SK-N-SH (cell line): ENCODE measurements around the gene DCANP1. TPM values are rescaled to one million over a fixed set of nuclear protein-coding genes. Genes with fewer than 3 reads are reported as not detected.
A peak's percentile ranks its signal among the peaks of the same experiment; 100 is the strongest.

Experiments used
- CTCF ChIA-PET: fragments of 300-600, 350-600 bp; formaldehyde crosslinking; extraction: SDS; loops from one replicate; lab custom pipeline; 2021; lab: Yijun Ruan, JAX
- POLR2A ChIA-PET: fragments of 350-600 bp; sonication (Branson Sonifier 250); formaldehyde crosslinking; extraction: SDS; loops from one replicate; lab custom pipeline; 2020; ENCODE audit warnings: antibody characterized with exemption, inconsistent platforms; lab: Yijun Ruan, JAX
- DNase-seq: peaks from one replicate; pipeline ENCODE4 v3.0.0; 2012
- H2AFZ ChIP-seq: fragments of 200-600 bp; sonication (generic); 2 replicates; pipeline ENCODE4 v1.8.1; 2016; ENCODE audit warnings: antibody characterized with exemption, mild to moderate bottlenecking, low read depth
- H3F3A ChIP-seq: fragments of 200-600 bp; sonication (generic); replicated peaks from 2 replicates; pipeline ENCODE3; 2016; ENCODE audit warnings: antibody characterized with exemption, mild to moderate bottlenecking; ENCODE audit not compliant: insufficient read depth
- H3K27ac ChIP-seq, 2 experiments: fragments of 200-500 bp in 1 of 2; fragments of 200-600 bp in 1 of 2; sonication (Bioruptor generic) in 1 of 2; sonication (generic), shearing (Covaris generic) in 1 of 2; 2 replicates each; pipeline versions ENCODE4 v1.5.1 to v1.6.1; 2014 to 2016; ENCODE audit warnings: low read depth in 2 of 2, inconsistent platforms in 1 of 2, low read length in 1 of 2, mild to moderate bottlenecking in 1 of 2, mixed read lengths in 1 of 2
- H3K27me3 ChIP-seq: fragments of 200-600 bp; sonication (generic), shearing (Covaris generic); 2 replicates; pipeline ENCODE4 v1.6.1; 2016; ENCODE audit warnings: mixed run types; ENCODE audit not compliant: insufficient read depth
- H3K36me3 ChIP-seq, 2 experiments: fragments of 200-500 bp in 1 of 2; fragments of 200-600 bp in 1 of 2; sonication (Bioruptor generic) in 1 of 2; sonication (generic) in 1 of 2; replicated peaks in 1 of 2; 2 replicates each; pipeline versions ENCODE3 to v1.5.1; 2014 to 2016; ENCODE audit warnings: low read length in 1 of 2, mild to moderate bottlenecking in 1 of 2; ENCODE audit not compliant: insufficient read depth in 2 of 2, control insufficient read depth in 1 of 2
- H3K4me1 ChIP-seq, 2 experiments: fragments of 200-500 bp in 1 of 2; fragments of 200-600 bp in 1 of 2; sonication (Bioruptor generic) in 1 of 2; sonication (generic), shearing (Covaris generic) in 1 of 2; 2 replicates each; pipeline versions ENCODE4 v1.5.1 to v1.6.1; 2014 to 2016; ENCODE audit warnings: low read depth in 1 of 2, low read length in 1 of 2, mixed run types in 1 of 2; ENCODE audit not compliant: insufficient read depth in 2 of 2, control insufficient read depth in 1 of 2
- H3K4me2 ChIP-seq: fragments of 200-600 bp; sonication (generic), shearing (Covaris generic); 2 replicates; pipeline ENCODE4 v1.6.1; 2017; ENCODE audit warnings: mixed run types
- H3K4me3 ChIP-seq, 2 experiments: fragments of 200-500 bp in 1 of 2; fragments of 200-600 bp in 1 of 2; sonication (Bioruptor generic) in 1 of 2; sonication (generic), shearing (Covaris generic) in 1 of 2; 2 replicates each; pipeline versions ENCODE4 v1.5.1 to v1.8.1; 2014 to 2016; ENCODE audit warnings: low read depth in 2 of 2, inconsistent platforms in 1 of 2, low read length in 1 of 2, mild to moderate bottlenecking in 1 of 2, mixed read lengths in 1 of 2, moderate library complexity in 1 of 2
- H3K79me2 ChIP-seq: fragments of 200-600 bp; sonication (generic); 2 replicates; pipeline ENCODE4 v1.8.1; 2017; ENCODE audit warnings: mild to moderate bottlenecking; ENCODE audit not compliant: insufficient read depth
- H3K9ac ChIP-seq: fragments of 200-600 bp; sonication (generic); 2 replicates; pipeline ENCODE4 v1.6.1; 2017; ENCODE audit warnings: mixed run types
- H3K9me2 ChIP-seq: fragments of 200-600 bp; sonication (generic); 2 replicates; pipeline ENCODE4 v1.6.1; 2017; ENCODE audit warnings: mixed run types
- H3K9me3 ChIP-seq: fragments of 200-600 bp; sonication (generic); 2 replicates; pipeline ENCODE4 v1.6.1; 2017; ENCODE audit warnings: mixed run types, mild to moderate bottlenecking, moderate library complexity
- H4K20me1 ChIP-seq: fragments of 200-600 bp; sonication (generic); 2 replicates; pipeline ENCODE4 v1.6.1; 2017; ENCODE audit warnings: mild to moderate bottlenecking, mixed run types; ENCODE audit not compliant: insufficient read depth
- CHD2 ChIP-seq: fragments of 150-350 bp; IDR thresholded peaks from 2 replicates; pipeline ENCODE4 v1.6.1; 2018; ENCODE audit warnings: low read length; ENCODE audit not compliant: partially characterized antibody
- FOXJ3 ChIP-seq: sonication (generic); formaldehyde crosslinking; IDR thresholded peaks from 2 replicates; pipeline ENCODE4 v1.5.1; 2020; ENCODE audit warnings: mild to moderate bottlenecking, missing genetic modification reagents
- IRF3 ChIP-seq: fragments of 150-350 bp; IDR thresholded peaks from 2 replicates; pipeline ENCODE4 v1.6.1; 2016; ENCODE audit warnings: mild to moderate bottlenecking, low read depth, low read length
- JUND ChIP-seq: IDR thresholded peaks from 2 replicates; pipeline ENCODE4 v1.4.0; 2012
- NRF1 ChIP-seq: IDR thresholded peaks from 2 replicates; pipeline ENCODE4 v1.6.1; 2012; ENCODE audit warnings: low read depth, mild to moderate bottlenecking, low read length
- PBX3 ChIP-seq: IDR thresholded peaks from 2 replicates; pipeline ENCODE4; 2012
- RFX5 ChIP-seq: IDR thresholded peaks from 2 replicates; pipeline ENCODE4 v1.6.1; 2012; ENCODE audit warnings: mild to moderate bottlenecking, improper control_type of control experiment, low read length
- RXRA ChIP-seq: IDR thresholded peaks from 2 replicates; pipeline ENCODE4 v1.4.0; 2012; ENCODE audit warnings: low read depth, mild to moderate bottlenecking, borderline replicate concordance
- ZBTB33 ChIP-seq: IDR thresholded peaks from 2 replicates; pipeline ENCODE4 v1.4.0; 2012; ENCODE audit warnings: low read depth, borderline replicate concordance
- WGBS: methylation state at CpG from one replicate; pipeline ENCODE4 v1.1.6; 2017; ENCODE audit warnings: low lambda C conversion rate; 5-methylcytosine and 5-hydroxymethylcytosine counted together
- polyA plus RNA-seq, 3 experiments: library from polyadenylated mRNA; depleted of rRNA; stranded (reverse); fragments of >200 nt; gene quantifications; 2 replicates each; pipeline ENCODE4 v1.2.3, GENCODE V29; 2012
- TF ChIP-seq, protein P1 (sequence below): IDR thresholded peaks from 2 replicates; pipeline ENCODE4 v1.4.0; 2012; ENCODE audit warnings: low read depth

DCANP1 gene
- polyA plus RNA-seq, 1 of the 3 experiments (the other 2 are of a cell fraction): not detected

- H3K27ac ChIP-seq: no peak overlapping the region
- H3K9me2 ChIP-seq: no peaks in the 10 kb centered on the region
- H3K4me2 ChIP-seq: no peak overlapping the region
- CTCF ChIA-PET: interaction anchor here (0.5 to 4.0 kb wide), 8 partner anchors 14 to 790 kb away, joined by 3 to 56 read pairs (median 3); no protein-coding TSS in a partner anchor
- POLR2A ChIA-PET: interaction anchor here (0.6 kb wide), 1 partner anchor 20 kb away, joined by 5 read pairs; no protein-coding TSS in a partner anchor
- H2AFZ ChIP-seq: no peak overlapping the region
- no peaks in the 10 kb centered on the region for H3F3A ChIP-seq
- H3K4me1 ChIP-seq: no peaks in the 10 kb centered on the region
- no peak overlapping the region for H3K9ac ChIP-seq
- no peaks in the 10 kb centered on the region for H3K36me3 ChIP-seq
- peaks cover 6% of the 10 kb centered on the region; the same call in 1 of the 2 replicates for H3K9me3 ChIP-seq
- H3K79me2 ChIP-seq: no peaks in the 10 kb centered on the region
- WGBS: 86% methylated on average over 1 of the region's 1 CpG
- H4K20me1 ChIP-seq: no peaks in the 10 kb centered on the region
- no peaks in the 10 kb centered on the region for H3K27me3 ChIP-seq
- no peak for DNase-seq
- no peak overlapping the region for H3K4me3 ChIP-seq
- TF ChIP-seq RXRA: no peak
- TF ChIP-seq RFX5: no peak
- TF ChIP-seq CHD2: no peak
- TF ChIP-seq FOXJ3: no peak
- no peak for TF ChIP-seq PBX3
- TF ChIP-seq, protein P1, sequence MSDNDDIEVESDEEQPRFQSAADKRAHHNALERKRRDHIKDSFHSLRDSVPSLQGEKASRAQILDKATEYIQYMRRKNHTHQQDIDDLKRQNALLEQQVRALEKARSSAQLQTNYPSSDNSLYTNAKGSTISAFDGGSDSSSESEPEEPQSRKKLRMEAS: no peak
- TF ChIP-seq ZBTB33: no peak
- TF ChIP-seq IRF3: no peak
- TF ChIP-seq, all 33 proteins: peak for 0
Measured at GRCh38 chr5:135423846-135424168, 23.3 kb downstream of the DCANP1 start.

GRCh38 chr5:135423146-135423845 lies 23.9 kb downstream of the DCANP1 start:
- ChIA-PET POLR2A (interaction anchor here (0.6 kb wide), 1 partner anchor 19 kb away, joined by 5 read pairs; no protein-coding TSS in a partner anchor), CTCF (interaction anchor here (0.5 to 4.0 kb wide), 7 partner anchors 15 to 790 kb away, joined by 3 to 56 read pairs (median 3); no protein-coding TSS in a partner anchor)
- H3K27ac ChIP-seq: no peak overlapping the region

More at GRCh38 chr5:135423146-135423845, 23.9 kb downstream of the DCANP1 start:
- no peak overlapping the region for H3K4me3 ChIP-seq
- H3F3A ChIP-seq: peaks cover 5% of the 10 kb centered on the region
- H2AFZ ChIP-seq: no peak overlapping the region
- H3K4me2 ChIP-seq: no peak overlapping the region
- 71% methylated on average over 7 of the region's 7 CpGs for WGBS
- no peaks in the 10 kb centered on the region for H3K36me3 ChIP-seq
- no peaks in the 10 kb centered on the region for H3K9me2 ChIP-seq
- H3K79me2 ChIP-seq: no peaks in the 10 kb centered on the region
- TF ChIP-seq NRF1 (no peak), JUND (0 out of 2 replicates have a peak, but pooled peaks have one; percentile 6)
- no peaks in the 10 kb centered on the region for H4K20me1 ChIP-seq
- H3K27me3 ChIP-seq: no peaks in the 10 kb centered on the region
- peaks cover 8% of the 10 kb centered on the region; the same call in 1 of the 2 replicates for H3K9me3 ChIP-seq
- H3K9ac ChIP-seq: no peak overlapping the region
- H3K4me1 ChIP-seq: no peaks in the 10 kb centered on the region
- no peak for DNase-seq
